Osteoblast (primary cell): ENCODE data around the gene FAM174C. TPM values are rescaled to one million over a fixed set of nuclear protein-coding genes. Genes with fewer than 3 reads are reported as not detected.
A peak's percentile ranks its signal among the peaks of the same experiment; 100 is the strongest.

Experiments
- DNase-seq: peaks from one replicate; pipeline ENCODE4 v3.0.0; 2011; ENCODE audit warnings: low spot score, mixed read lengths; ENCODE audit not compliant: insufficient read length; ENCODE audit errors: missing footprints
- H2AFZ ChIP-seq: 2 replicates; pipeline ENCODE4 v1.6.0; 2011; ENCODE audit warnings: mild to moderate bottlenecking, low read length
- H3K27ac ChIP-seq: 2 replicates; pipeline ENCODE4 v1.5.1; 2011; ENCODE audit warnings: mild to moderate bottlenecking, low read depth, low read length, moderate library complexity
- H3K27me3 ChIP-seq: 2 replicates; pipeline ENCODE4 v1.6.0; 2012; ENCODE audit warnings: mild to moderate bottlenecking, control low read depth, inconsistent platforms, low read length, moderate library complexity; ENCODE audit not compliant: insufficient read depth
- H3K36me3 ChIP-seq: 2 replicates; pipeline ENCODE4 v1.5.1; 2011; ENCODE audit warnings: mild to moderate bottlenecking, low read length, control low read depth, moderate library complexity; ENCODE audit not compliant: insufficient read depth
- H3K4me1 ChIP-seq: 2 replicates; pipeline ENCODE4 v1.5.1; 2011; ENCODE audit warnings: mild to moderate bottlenecking, low read length, control low read depth, moderate library complexity; ENCODE audit not compliant: insufficient read depth
- H3K4me2 ChIP-seq: 2 replicates; pipeline ENCODE4 v1.6.0; 2011; ENCODE audit warnings: mild to moderate bottlenecking, low read length; ENCODE audit not compliant: insufficient read depth
- H3K4me3 ChIP-seq: fragments of 200-600 bp; sonication (generic); 3 replicates; pipeline ENCODE4 v1.5.1; 2012; ENCODE audit warnings: mild to moderate bottlenecking, low read length, inconsistent platforms; ENCODE audit not compliant: insufficient read depth
- H3K79me2 ChIP-seq: 2 replicates; pipeline ENCODE4 v1.6.0; 2012; ENCODE audit warnings: mild to moderate bottlenecking, low read length, control low read depth, inconsistent platforms; ENCODE audit not compliant: insufficient read depth
- H3K9me3 ChIP-seq: 2 replicates; pipeline ENCODE4 v1.5.1; 2011; ENCODE audit warnings: low read depth, low read length, control low read depth
- H4K20me1 ChIP-seq: 2 replicates; pipeline ENCODE4 v1.6.0; 2012; ENCODE audit warnings: mild to moderate bottlenecking, low read length, control low read depth; ENCODE audit not compliant: insufficient read depth
- total RNA-seq: library from RNA; depleted of rRNA; stranded (reverse); fragments of >200 nt; gene quantifications from 2 replicates; pipeline ENCODE4 v1.2.3, GENCODE V29; 2012
- TF ChIP-seq, protein P1 (sequence below): IDR thresholded peaks from 2 replicates; pipeline ENCODE4 v1.5.1; 2011; ENCODE audit warnings: mild to moderate bottlenecking, low read depth, low read length, moderate library complexity; ENCODE audit errors: extremely low read depth

The FAM174C gene
- total RNA-seq, 1 donor, result 25.0 TPM

DNA sequence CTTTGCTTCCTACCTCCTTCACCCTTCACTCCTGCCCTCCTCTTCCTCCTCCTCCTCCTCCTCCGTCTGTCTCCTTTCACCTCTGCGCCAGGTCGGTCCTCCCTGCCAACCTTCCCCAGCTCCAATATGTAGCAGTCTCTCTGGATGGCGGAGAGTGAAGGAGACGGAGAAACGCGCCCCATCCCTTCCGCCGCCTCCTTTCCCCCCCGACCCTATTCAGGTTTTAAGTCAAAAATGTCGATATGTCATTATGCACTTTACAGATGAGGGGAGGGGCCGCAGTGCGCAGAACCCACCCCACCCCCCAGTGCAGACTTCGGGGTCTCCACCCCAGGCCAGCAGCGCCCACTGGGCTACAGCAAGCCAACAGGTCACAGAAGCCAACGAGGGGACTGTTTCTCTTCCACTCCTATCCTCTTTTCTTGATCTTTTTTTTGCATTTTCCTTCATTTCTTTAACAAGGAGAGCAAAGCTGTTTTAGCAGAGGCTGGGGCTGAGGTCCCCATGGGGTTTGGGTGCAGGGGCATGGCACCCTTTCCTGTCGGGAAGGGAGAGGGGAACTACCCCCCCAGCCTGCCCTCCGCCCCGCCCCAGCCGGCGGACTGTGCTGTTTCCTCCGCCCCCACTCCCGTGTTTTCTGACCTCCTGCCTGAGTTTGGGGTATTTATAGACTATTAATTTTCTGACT lies 17.7 kb upstream of the FAM174C start:
- Histone ChIP-seq H2AFZ (no peak overlapping the region), H3K79me2 (peaks cover 48% of the 10 kb centered on the region), H3K36me3 (peaks cover 49% of the 10 kb centered on the region), H3K9me3 (no peaks in the 10 kb centered on the region), H3K4me2 (no peak overlapping the region), H3K4me1 (peaks cover 55% of the 10 kb centered on the region), H4K20me1 (peaks cover 44% of the 10 kb centered on the region), H3K27me3 (no peaks in the 10 kb centered on the region), H3K4me3 (no peak overlapping the region), H3K27ac (peak overlapping the region; percentile 60)
- TF ChIP-seq, protein P1, sequence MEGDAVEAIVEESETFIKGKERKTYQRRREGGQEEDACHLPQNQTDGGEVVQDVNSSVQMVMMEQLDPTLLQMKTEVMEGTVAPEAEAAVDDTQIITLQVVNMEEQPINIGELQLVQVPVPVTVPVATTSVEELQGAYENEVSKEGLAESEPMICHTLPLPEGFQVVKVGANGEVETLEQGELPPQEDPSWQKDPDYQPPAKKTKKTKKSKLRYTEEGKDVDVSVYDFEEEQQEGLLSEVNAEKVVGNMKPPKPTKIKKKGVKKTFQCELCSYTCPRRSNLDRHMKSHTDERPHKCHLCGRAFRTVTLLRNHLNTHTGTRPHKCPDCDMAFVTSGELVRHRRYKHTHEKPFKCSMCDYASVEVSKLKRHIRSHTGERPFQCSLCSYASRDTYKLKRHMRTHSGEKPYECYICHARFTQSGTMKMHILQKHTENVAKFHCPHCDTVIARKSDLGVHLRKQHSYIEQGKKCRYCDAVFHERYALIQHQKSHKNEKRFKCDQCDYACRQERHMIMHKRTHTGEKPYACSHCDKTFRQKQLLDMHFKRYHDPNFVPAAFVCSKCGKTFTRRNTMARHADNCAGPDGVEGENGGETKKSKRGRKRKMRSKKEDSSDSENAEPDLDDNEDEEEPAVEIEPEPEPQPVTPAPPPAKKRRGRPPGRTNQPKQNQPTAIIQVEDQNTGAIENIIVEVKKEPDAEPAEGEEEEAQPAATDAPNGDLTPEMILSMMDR, result no peak
- DNase-seq, result no peak

- DNase-seq, result no peak
- Histone ChIP-seq H3K4me3 (no peak overlapping the region), H4K20me1 (peaks cover 44% of the 10 kb centered on the region), H3K36me3 (peaks cover 49% of the 10 kb centered on the region), H2AFZ (no peak overlapping the region), H3K4me1 (peaks cover 60% of the 10 kb centered on the region), H3K9me3 (no peaks in the 10 kb centered on the region), H3K27me3 (no peaks in the 10 kb centered on the region), H3K4me2 (no peak overlapping the region), H3K27ac (peak overlapping the region; percentile 60), H3K79me2 (peaks cover 46% of the 10 kb centered on the region)
- TF ChIP-seq, protein P1, result no peak
Observed at GRCh38 chr19:1258163-1258492, 17.2 kb upstream of the FAM174C start.

DNA sequence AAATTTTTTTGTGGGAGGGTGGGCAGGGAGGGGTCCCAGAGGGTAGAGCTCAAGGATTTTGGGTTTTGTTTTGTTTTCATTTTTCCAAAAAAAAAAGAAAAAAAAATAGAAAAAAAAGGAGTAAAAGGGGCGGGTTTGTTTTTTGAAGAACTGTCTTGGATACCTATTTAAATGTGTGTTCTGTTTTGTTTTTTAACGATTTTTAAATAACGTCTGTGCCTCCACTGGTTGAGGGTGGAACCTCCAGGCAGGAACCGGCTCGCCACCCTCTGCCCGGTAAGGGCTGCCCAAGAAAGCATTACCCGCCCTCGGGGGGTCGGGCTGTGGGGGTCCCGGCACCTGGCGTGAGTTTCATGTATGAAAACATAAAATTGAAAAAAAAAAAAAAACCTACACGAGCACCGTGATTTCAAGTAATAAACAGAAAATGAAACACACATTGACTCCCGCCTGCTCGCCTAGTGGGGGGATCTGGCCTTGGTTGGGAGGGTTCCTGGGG lies 16.6 kb upstream of the FAM174C start:
- DNase-seq, result no peak
- Histone ChIP-seq H3K4me2 (no peak overlapping the region), H2AFZ (no peak overlapping the region), H3K27me3 (no peaks in the 10 kb centered on the region), H3K4me3 (no peak overlapping the region), H4K20me1 (peaks cover 43% of the 10 kb centered on the region), H3K79me2 (peaks cover 41% of the 10 kb centered on the region), H3K27ac (peak overlapping the region; percentile 78), H3K36me3 (peaks cover 45% of the 10 kb centered on the region), H3K9me3 (no peaks in the 10 kb centered on the region), H3K4me1 (peaks cover 59% of the 10 kb centered on the region)
- TF ChIP-seq, protein P1, result no peak

GRCh38 chr19:1259206-1259875 lies 16.0 kb upstream of the FAM174C start:
- H3K4me1 ChIP-seq, result peaks cover 53% of the 10 kb centered on the region
- no peaks in the 10 kb centered on the region for H3K27me3 ChIP-seq
- H3K4me2 ChIP-seq, result no peak overlapping the region
- H3K4me3 ChIP-seq, result no peak overlapping the region
- TF ChIP-seq, protein P1, result no peak
- no peaks in the 10 kb centered on the region for H3K9me3 ChIP-seq
- no peak overlapping the region for H2AFZ ChIP-seq
- H3K79me2 ChIP-seq, result peaks cover 35% of the 10 kb centered on the region
- H4K20me1 ChIP-seq, result peaks cover 39% of the 10 kb centered on the region
- H3K36me3 ChIP-seq, result peaks cover 39% of the 10 kb centered on the region
- peak overlapping the region; percentile 78 for H3K27ac ChIP-seq
- DNase-seq, result no peak
